Left lobe of liver (tissue), 2 donors: ENCODE data around the gene PTOV1. TPM values are rescaled to one million over a fixed set of nuclear protein-coding genes. Genes with fewer than 3 reads are reported as not detected.

Experiments used
- ATAC-seq: fragments of 200-7000 bp; cut with Tn5 transposase; one replicate; pipeline ENCODE4 v1.9.1; 2020; ENCODE audit warnings: mild to moderate bottlenecking, moderate library complexity
- DNase-seq: peaks from one replicate; pipeline ENCODE4 v3.0.0-alpha.2; 2020; ENCODE audit warnings: low spot score
- total RNA-seq: library from RNA; stranded (reverse); gene quantifications from one replicate; pipeline ENCODE4 v1.2.1, GENCODE V29; 2021
- donor health status: DM: no; HTN: no; CAD: no; lungs with moderate emphysema.
- donor health status: DM: no; HTN: yes; CAD: no.

PTOV1 gene
- total RNA-seq = 86.0 TPM

GRCh38 chr19:49850487-49851342 lies at the start of gene PTOV1:
PTOV1 (plus strand) TSS chr19:49851159.
- DNase-seq (peak; percentile 93), ATAC-seq (peak; percentile 93)

- ATAC-seq (no peak), DNase-seq (no peak)
Measured at GRCh38 chr19:49801401-49801888, 49.5 kb upstream of the PTOV1 start.

- peak; percentile 39 for ATAC-seq
- DNase-seq = no peak
Measured at GRCh38 chr19:49801966-49802661, 48.8 kb upstream of the PTOV1 start.

GRCh38 chr19:49802836-49803528 lies 48.0 kb upstream of the PTOV1 start:
- DNase-seq (no peak), ATAC-seq (no peak)

GRCh38 chr19:49803529-49803856 lies 47.5 kb upstream of the PTOV1 start:
- DNase-seq (no peak), ATAC-seq (no peak)

- no peak for ATAC-seq
- DNase-seq = no peak
Measured at GRCh38 chr19:49805822-49806619, 44.9 kb upstream of the PTOV1 start.

GRCh38 chr19:49806620-49806959 lies 44.4 kb upstream of the PTOV1 start:
- no peak for DNase-seq
- no peak for ATAC-seq

GRCh38 chr19:49807058-49807903 lies 43.7 kb upstream of the PTOV1 start:
- ATAC-seq (no peak), DNase-seq (no peak)

GRCh38 chr19:49807904-49808675 lies 42.9 kb upstream of the PTOV1 start:
- ATAC-seq (no peak), DNase-seq (no peak)

- DNase-seq = peak; percentile 94
- ATAC-seq = peak; percentile 84
Measured at GRCh38 chr19:49808711-49809159, 42.2 kb upstream of the PTOV1 start.

- ATAC-seq (peak; percentile 63), DNase-seq (peak; percentile 65)
Measured at GRCh38 chr19:49809160-49809940, 41.6 kb upstream of the PTOV1 start.

- ATAC-seq (no peak), DNase-seq (no peak)
Measured at GRCh38 chr19:49809941-49810389, 41.0 kb upstream of the PTOV1 start.

GRCh38 chr19:49811328-49811727 lies 39.6 kb upstream of the PTOV1 start:
- DNase-seq = no peak
- no peak for ATAC-seq

- ATAC-seq = no peak
Measured at GRCh38 chr19:49812452-49812996, 38.4 kb upstream of the PTOV1 start.

GRCh38 chr19:49812997-49813861 lies 37.7 kb upstream of the PTOV1 start, which contains the start of gene FUZ:
FUZ (minus strand) TSS chr19:49813292; CDS start chr19:49813106, 186 bp downstream.
- peak; percentile 53 for ATAC-seq

More at GRCh38 chr19:49812452-49812996, 38.4 kb upstream of the PTOV1 start:
- DNase-seq = no peak

GRCh38 chr19:49814010-49814409 lies 36.9 kb upstream of the PTOV1 start:
- ATAC-seq (no peak), DNase-seq (no peak)

More at GRCh38 chr19:49812997-49813861, 37.7 kb upstream of the PTOV1 start, which contains the start of gene FUZ:
- peak; percentile 95 for DNase-seq

GRCh38 chr19:49816590-49816989 lies 34.4 kb upstream of the PTOV1 start:
- ATAC-seq (no peak), DNase-seq (no peak)
